ENCODE data around the gene PISD. TPM values are rescaled to one million over a fixed set of nuclear protein-coding genes. Genes with fewer than 3 reads are reported as not detected.

Gene PISD
- polyA plus RNA-seq, 10 donors: 13.6 to 26.0 (median 17.3) TPM

GRCh38 chr22:31626427-31627150 lies 35.4 kb downstream of the PISD start:
- DNase-seq: peak in 2 of 3 donors; percentile 68 to 76

- peak; percentile 17 to 69 (median 54) for DNase-seq
Measured at GRCh38 chr22:31625661-31626426, 36.2 kb downstream of the PISD start.

- no peak for DNase-seq
Measured at GRCh38 chr22:31625257-31625640, 36.8 kb downstream of the PISD start.

- no peak for DNase-seq
Measured at GRCh38 chr22:31623592-31624304, 38.3 kb downstream of the PISD start.

- DNase-seq: no peak
Measured at GRCh38 chr22:31622980-31623379, 39.0 kb downstream of the PISD start.

- DNase-seq: no peak
Measured at GRCh38 chr22:31621507-31622124, 40.4 kb downstream of the PISD start.

- no peak for DNase-seq
Measured at GRCh38 chr22:31620756-31621480, 41.1 kb downstream of the PISD start.

GRCh38 chr22:31619611-31620300 lies 42.3 kb downstream of the PISD start:
- no peak for DNase-seq

- DNase-seq: no peak
Measured at GRCh38 chr22:31618471-31619176, 43.4 kb downstream of the PISD start.

- no peak for DNase-seq
Measured at GRCh38 chr22:31618057-31618456, 44.0 kb downstream of the PISD start.

- DNase-seq: peak in 2 of 3 donors; percentile 14 to 29
Measured at GRCh38 chr22:31616315-31616980, 45.6 kb downstream of the PISD start.

- peak in 2 of 3 donors; percentile 21 to 37 for DNase-seq
Measured at GRCh38 chr22:31615940-31616314, 46.1 kb downstream of the PISD start.

- no peak for DNase-seq
Measured at GRCh38 chr22:31615491-31615860, 46.5 kb downstream of the PISD start.

GRCh38 chr22:31614781-31615490 lies 47.1 kb downstream of the PISD start:
- DNase-seq: no peak

- no peak for DNase-seq
Measured at GRCh38 chr22:31613904-31614296, 48.1 kb downstream of the PISD start.

GRCh38 chr22:31613286-31613903 lies 48.6 kb downstream of the PISD start:
- DNase-seq: no peak

- DNase-seq: no peak
Measured at GRCh38 chr22:31612891-31613285, 49.1 kb downstream of the PISD start.

- DNase-seq: peak in 1 of 3 donors; percentile 46
Measured at GRCh38 chr22:31611061-31611760, 50.8 kb downstream of the PISD start.

Data from muscle of back (tissue), 11 donors.